22Rv1 (cell line): ENCODE measurements around the gene PHLDA2.

Experiments
- ZFX ChIP-seq: fragments of 450-650 bp; IDR thresholded peaks from 2 replicates; pipeline ENCODE4 v1.6.1; 2017; ENCODE audit warnings: antibody characterized with exemption, borderline replicate concordance
- TF ChIP-seq, protein P1 (sequence below): fragments of 450-650 bp; IDR thresholded peaks from 2 replicates; pipeline ENCODE4 v1.5.1; 2017; ENCODE audit warnings: mild to moderate bottlenecking

GRCh38 chr11:2919188-2919587, 10.0 kb downstream of the PHLDA2 start:
- TF ChIP-seq, protein P1, sequence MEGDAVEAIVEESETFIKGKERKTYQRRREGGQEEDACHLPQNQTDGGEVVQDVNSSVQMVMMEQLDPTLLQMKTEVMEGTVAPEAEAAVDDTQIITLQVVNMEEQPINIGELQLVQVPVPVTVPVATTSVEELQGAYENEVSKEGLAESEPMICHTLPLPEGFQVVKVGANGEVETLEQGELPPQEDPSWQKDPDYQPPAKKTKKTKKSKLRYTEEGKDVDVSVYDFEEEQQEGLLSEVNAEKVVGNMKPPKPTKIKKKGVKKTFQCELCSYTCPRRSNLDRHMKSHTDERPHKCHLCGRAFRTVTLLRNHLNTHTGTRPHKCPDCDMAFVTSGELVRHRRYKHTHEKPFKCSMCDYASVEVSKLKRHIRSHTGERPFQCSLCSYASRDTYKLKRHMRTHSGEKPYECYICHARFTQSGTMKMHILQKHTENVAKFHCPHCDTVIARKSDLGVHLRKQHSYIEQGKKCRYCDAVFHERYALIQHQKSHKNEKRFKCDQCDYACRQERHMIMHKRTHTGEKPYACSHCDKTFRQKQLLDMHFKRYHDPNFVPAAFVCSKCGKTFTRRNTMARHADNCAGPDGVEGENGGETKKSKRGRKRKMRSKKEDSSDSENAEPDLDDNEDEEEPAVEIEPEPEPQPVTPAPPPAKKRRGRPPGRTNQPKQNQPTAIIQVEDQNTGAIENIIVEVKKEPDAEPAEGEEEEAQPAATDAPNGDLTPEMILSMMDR, result no peak
- no peak for TF ChIP-seq ZFX
